ENCODE measurements around the gene NFIB.

DNA sequence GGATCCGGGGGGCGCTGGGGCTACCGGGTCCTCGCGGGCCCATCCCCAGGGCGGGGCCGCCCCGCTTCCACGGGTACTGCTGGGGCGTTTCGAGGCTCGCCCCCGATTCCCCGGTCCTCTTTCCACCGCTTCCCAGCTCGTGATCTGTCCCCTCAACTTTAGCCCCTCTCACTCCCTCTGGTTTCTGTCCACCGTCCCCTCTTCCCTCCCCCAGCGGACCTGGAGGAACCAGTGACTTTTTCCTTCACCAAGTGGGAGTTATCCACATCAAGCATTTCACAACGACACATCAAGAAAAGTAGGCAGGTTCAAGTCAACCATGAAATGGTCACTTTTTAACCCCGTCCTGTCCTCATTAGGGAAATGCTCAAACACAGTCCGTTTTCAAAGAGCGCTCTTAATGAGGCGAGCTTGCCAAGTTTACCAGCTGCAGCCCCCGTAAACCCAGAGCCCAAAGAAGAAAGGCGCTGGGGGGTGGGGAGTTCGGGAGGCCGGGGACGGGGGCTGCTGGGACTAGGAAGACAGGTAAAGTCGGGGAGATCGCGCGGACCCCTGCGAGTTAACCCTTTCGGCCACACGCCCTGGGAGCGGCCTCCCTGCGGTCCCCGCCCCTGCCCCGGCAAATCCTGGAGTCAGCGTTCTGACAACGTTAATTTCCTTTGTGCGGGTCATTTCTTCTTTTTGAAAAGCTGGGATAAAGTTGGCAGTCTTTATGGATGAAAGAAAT lies 2.1 kb upstream of the NFIB start:
- TF ChIP-seq, protein P1, sequence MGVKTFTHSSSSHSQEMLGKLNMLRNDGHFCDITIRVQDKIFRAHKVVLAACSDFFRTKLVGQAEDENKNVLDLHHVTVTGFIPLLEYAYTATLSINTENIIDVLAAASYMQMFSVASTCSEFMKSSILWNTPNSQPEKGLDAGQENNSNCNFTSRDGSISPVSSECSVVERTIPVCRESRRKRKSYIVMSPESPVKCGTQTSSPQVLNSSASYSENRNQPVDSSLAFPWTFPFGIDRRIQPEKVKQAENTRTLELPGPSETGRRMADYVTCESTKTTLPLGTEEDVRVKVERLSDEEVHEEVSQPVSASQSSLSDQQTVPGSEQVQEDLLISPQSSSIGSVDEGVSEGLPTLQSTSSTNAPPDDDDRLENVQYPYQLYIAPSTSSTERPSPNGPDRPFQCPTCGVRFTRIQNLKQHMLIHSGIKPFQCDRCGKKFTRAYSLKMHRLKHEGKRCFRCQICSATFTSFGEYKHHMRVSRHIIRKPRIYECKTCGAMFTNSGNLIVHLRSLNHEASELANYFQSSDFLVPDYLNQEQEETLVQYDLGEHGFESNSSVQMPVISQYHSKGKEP (CRISPR knock-in tag; IDR thresholded peaks at IDR 0.05), result no peak
- no peak for TF ChIP-seq ZC3H13 (CRISPR knock-in tag; IDR thresholded peaks at IDR 0.05)
- TF ChIP-seq, protein P2, sequence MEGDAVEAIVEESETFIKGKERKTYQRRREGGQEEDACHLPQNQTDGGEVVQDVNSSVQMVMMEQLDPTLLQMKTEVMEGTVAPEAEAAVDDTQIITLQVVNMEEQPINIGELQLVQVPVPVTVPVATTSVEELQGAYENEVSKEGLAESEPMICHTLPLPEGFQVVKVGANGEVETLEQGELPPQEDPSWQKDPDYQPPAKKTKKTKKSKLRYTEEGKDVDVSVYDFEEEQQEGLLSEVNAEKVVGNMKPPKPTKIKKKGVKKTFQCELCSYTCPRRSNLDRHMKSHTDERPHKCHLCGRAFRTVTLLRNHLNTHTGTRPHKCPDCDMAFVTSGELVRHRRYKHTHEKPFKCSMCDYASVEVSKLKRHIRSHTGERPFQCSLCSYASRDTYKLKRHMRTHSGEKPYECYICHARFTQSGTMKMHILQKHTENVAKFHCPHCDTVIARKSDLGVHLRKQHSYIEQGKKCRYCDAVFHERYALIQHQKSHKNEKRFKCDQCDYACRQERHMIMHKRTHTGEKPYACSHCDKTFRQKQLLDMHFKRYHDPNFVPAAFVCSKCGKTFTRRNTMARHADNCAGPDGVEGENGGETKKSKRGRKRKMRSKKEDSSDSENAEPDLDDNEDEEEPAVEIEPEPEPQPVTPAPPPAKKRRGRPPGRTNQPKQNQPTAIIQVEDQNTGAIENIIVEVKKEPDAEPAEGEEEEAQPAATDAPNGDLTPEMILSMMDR (CRISPR knock-in tag; IDR thresholded peaks at IDR 0.05), result no peak
- TF ChIP-seq ZNF224 (CRISPR knock-in tag; IDR thresholded peaks at IDR 0.05), result no peak
- no peak for TF ChIP-seq ZNF879 (CRISPR knock-in tag; IDR thresholded peaks at IDR 0.05)
- TF ChIP-seq ZSCAN30 (CRISPR knock-in tag; IDR thresholded peaks at IDR 0.05), result no peak

All from HepG2 (cell line).